Mucosa of stomach (tissue), 1 donor: ENCODE measurements around the gene EFNA5.

Experiments
- H3K27me3 ChIP-seq: one replicate; pipeline ENCODE4 v1.7.0; 2013; ENCODE audit warnings: mild to moderate bottlenecking, low read length; ENCODE audit not compliant: control insufficient read depth, insufficient read depth
- H3K36me3 ChIP-seq: one replicate; pipeline ENCODE4 v1.7.0; 2013; ENCODE audit warnings: low read length; ENCODE audit not compliant: control insufficient read depth, insufficient read depth
- H3K4me1 ChIP-seq: one replicate; pipeline ENCODE4 v1.7.0; 2013; ENCODE audit warnings: mild to moderate bottlenecking, low read length; ENCODE audit not compliant: control insufficient read depth, insufficient read depth
- H3K4me3 ChIP-seq: one replicate; pipeline ENCODE4 v1.7.0; 2013; ENCODE audit warnings: low read length
- H3K9ac ChIP-seq: one replicate; pipeline ENCODE4 v1.7.0; 2013; ENCODE audit warnings: mild to moderate bottlenecking, low read length, moderate library complexity
- H3K9me3 ChIP-seq: one replicate; pipeline ENCODE4 v1.7.0; 2013; ENCODE audit warnings: mild to moderate bottlenecking, low read length, moderate library complexity; ENCODE audit not compliant: control insufficient read depth
- donor health status: Pancreatic carcinoma.

Gene EFNA5

DNA sequence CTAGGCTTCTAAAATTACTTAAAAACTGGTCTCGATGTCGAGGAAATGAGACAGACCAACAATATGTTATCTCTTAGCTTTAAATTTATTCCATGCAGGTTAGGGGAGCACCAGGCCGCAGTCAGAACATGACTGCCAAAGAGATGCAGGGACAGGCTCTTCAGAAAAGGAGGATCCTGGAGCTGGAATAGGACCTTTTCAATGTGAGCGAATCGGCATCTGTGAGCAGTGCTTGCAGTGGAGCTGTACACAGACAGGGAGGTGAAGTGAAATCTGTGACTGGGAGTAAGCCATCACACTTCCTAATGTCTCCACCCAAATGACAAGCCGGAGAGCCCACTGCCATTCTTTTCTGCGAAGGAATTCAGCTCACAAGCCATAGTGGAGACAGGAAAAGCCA lies 78.2 kb downstream of the EFNA5 start:
- H3K27me3 ChIP-seq = no peaks in the 10 kb centered on the region
- H3K36me3 ChIP-seq = no peaks in the 10 kb centered on the region
- no peak overlapping the region for H3K4me3 ChIP-seq
- no peak overlapping the region for H3K9ac ChIP-seq
- H3K4me1 ChIP-seq = peaks cover 9% of the 10 kb centered on the region
- H3K9me3 ChIP-seq = no peaks in the 10 kb centered on the region

DNA sequence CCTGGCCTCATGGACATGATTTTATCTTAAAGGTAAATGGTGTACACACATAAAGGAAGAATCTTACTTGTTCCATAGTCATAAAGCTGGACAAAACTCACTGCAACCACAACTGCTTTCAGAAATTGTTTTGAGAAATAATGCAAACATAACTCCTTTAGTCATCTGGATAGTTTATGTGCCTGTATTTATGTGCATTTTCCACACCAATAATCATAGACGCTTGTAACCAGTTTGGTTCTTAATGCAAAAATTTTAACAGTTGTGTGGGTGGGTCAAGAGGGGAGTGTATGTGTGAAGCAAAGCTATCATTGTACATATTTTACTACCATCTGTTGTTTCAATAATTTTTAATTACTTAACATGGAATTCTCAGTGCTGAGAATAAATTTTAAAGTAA lies 80.1 kb downstream of the EFNA5 start:
- peaks cover 9% of the 10 kb centered on the region for H3K4me1 ChIP-seq
- H3K36me3 ChIP-seq = no peaks in the 10 kb centered on the region
- no peaks in the 10 kb centered on the region for H3K27me3 ChIP-seq
- H3K4me3 ChIP-seq = no peak overlapping the region
- no peaks in the 10 kb centered on the region for H3K9me3 ChIP-seq
- H3K9ac ChIP-seq = no peak overlapping the region

DNA sequence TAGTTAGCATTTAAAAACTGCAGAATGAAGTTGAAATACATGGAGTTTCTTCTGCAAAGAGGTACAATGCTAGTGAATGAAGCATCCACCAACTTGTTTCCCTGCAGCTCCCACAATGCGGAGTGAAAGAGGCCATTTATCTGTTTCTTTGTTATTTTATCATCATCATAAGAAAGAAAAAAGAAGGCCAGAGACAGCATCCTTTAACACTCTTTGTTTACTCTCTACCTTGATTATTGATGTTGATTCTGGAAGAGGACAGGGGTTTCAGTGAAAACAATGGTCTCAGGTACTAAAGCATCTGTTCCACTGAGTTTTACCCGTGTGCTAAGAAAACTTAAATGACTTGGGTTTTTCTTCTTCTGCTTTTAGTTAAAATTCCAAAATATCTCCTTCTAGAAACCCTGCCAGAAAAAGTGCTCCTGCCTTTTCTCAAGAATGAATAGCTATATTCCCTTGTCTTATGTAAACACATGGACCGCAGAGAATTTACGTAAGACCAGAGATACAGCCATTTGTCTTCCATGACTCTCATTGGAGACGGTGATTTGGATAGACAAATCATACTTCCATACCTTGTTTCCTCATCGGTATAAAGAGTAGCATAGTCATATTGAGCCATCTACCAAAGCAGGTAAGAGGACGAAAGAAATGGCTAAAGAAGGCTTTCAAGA lies 81.1 kb downstream of the EFNA5 start:
- Histone ChIP-seq H3K9me3 (no peaks in the 10 kb centered on the region), H3K4me3 (no peak overlapping the region), H3K9ac (no peak overlapping the region), H3K4me1 (peaks cover 6% of the 10 kb centered on the region), H3K27me3 (no peaks in the 10 kb centered on the region), H3K36me3 (no peaks in the 10 kb centered on the region)

DNA sequence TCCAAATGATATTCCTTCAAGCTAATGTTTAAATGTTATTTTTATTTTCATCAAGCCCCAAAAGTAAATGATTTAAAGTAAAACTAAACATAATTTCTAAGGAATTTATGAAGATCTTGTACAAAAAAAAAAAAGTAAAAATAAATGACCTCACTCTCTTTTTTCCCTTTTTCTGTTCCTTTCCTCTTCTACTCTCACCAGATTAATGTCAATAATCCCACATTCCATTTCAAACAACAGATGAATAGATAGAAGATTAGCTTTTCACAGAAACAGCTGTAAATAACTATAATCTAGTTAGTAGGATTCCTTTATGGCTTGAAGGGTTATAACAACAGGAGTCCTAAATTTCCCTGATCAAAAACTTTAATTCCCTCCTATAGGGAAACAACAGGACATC lies 88.1 kb downstream of the EFNA5 start:
- H3K36me3 ChIP-seq = no peaks in the 10 kb centered on the region
- no peaks in the 10 kb centered on the region for H3K27me3 ChIP-seq
- H3K9ac ChIP-seq = no peak overlapping the region
- no peaks in the 10 kb centered on the region for H3K4me1 ChIP-seq
- H3K9me3 ChIP-seq = no peaks in the 10 kb centered on the region
- H3K4me3 ChIP-seq = no peak overlapping the region

DNA sequence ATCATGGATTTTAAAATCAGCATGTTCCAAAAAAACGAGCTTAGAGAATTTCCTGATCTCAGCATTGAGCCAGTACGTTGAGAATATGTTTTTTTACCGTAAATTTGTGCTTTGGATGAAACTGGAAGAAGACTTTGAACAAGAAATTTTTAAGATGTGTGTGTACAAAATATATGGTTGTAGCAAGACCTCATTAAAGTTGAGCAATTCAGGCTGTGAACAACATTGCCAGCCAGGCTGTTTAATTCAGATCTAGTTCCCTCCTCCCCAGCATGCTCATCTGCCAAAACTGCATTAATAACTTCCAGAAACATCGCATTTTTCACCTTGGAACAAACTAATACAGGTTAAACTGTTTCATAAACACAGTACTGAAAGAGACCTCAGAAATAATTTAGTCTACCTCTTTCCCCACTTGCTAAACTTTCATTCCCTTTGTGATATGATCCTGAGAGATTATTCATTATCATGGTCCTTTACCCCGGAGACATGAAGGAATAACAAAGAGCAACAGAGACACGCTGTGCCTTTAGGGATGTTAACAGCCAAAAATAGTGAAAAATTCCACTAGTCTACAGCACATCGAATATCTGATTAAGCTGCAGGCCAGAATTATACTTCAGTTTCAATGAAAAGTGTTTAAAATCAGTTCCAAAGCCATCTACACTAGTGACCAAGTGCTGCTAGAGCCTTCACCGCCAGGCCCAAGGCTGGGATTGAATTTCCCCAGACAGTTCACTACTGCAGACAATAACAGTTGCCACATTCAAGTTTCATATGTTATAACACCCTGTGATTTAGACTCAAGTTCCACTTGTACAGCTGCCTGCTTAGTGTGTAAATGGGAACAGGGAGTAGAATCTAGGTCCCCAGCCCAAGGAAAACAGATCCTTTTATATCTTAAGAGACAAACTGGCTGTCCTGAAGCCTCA lies 89.6 kb downstream of the EFNA5 start:
- Histone ChIP-seq H3K27me3 (no peaks in the 10 kb centered on the region), H3K4me1 (no peaks in the 10 kb centered on the region), H3K36me3 (no peaks in the 10 kb centered on the region), H3K9me3 (no peaks in the 10 kb centered on the region), H3K9ac (no peak overlapping the region), H3K4me3 (no peak overlapping the region)

DNA sequence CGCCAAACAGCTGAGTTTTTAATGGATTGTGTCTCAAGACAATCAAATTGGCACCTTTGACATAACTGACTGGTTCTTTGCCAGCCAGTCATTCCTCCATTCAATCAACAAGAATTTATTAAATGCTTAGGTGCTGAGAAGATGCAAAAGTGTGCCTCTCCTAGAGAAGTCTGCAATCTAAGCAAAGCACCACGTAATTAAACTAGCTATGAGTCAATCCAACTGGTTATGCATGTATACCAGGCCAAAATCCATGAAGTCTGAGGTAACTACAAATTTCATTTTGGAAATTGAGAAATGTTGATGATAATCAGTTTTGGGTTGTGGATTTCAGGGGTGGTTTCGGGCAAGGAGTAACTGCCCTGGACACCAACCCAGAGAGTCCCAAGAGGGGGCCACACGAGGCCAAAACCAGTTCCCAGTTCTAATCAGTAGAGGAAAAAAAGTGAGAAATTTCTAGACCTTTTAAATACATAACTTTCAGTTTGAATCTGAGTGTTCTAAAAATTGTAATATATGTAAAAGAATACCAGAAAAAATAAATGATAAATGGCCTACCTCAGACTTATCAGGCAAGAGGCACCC lies 92.6 kb downstream of the EFNA5 start:
- no peak overlapping the region for H3K4me3 ChIP-seq
- no peaks in the 10 kb centered on the region for H3K4me1 ChIP-seq
- no peaks in the 10 kb centered on the region for H3K9me3 ChIP-seq
- no peaks in the 10 kb centered on the region for H3K36me3 ChIP-seq
- no peak overlapping the region for H3K9ac ChIP-seq
- H3K27me3 ChIP-seq = no peaks in the 10 kb centered on the region

DNA sequence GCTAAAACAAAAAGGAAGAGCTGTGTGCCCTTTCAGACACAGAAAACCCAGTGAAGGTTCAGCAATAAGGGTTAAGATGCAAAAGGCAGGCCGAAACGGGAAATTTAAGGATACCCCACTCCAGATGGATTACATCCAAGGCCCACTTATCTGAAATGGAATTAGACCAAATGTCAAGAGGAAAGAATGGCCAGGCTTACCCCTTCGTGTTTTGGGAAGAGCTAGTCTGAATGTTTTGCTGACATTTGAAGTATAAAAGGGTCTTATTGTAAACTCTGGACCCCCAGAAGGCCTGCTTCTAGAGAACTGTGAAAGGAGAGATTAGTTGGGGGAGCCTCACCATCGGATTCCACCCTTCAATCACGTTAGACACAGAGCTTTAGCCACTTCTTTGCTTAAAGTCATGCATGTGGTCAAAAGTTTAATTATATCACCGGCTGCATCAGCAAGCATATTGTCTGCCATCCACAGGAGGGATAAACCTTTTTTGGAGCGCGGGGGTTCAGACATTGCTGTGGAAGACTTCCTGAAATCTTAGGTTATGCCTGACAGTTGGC lies 93.3 kb downstream of the EFNA5 start:
- no peaks in the 10 kb centered on the region for H3K36me3 ChIP-seq
- H3K9me3 ChIP-seq = no peaks in the 10 kb centered on the region
- no peaks in the 10 kb centered on the region for H3K27me3 ChIP-seq
- no peak overlapping the region for H3K9ac ChIP-seq
- H3K4me1 ChIP-seq = no peaks in the 10 kb centered on the region
- H3K4me3 ChIP-seq = no peak overlapping the region

DNA sequence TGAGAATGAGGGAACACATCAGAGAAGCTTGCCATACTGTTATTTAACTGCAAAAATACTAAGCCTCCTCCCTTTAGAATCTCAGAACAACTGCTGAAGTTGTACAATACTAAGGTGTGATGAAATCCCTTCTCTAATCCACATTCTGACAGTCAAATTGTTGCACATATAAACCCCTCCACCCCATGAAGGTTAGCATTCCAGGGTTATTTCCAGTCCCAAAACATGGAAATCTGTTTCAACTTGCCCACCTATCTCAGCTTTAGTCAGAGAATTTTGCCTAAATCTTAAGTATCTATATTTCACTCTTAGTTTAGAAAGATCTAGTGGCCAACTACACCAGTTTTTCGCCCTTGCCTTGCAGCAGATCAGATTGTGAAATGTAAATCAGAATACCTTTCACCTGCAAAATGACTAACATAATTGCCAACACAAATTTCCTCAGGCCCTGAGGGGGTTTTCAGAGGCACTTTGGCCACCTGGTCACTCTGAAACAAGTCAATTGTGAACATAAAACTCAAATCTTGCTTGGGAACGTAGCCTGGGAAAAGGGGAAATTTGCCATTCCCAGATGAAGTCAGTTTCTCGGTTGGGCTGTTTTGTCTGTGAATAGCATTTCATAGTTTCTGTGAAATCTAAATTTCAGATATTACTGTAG lies 93.9 kb downstream of the EFNA5 start:
- no peak overlapping the region for H3K4me3 ChIP-seq
- H3K9ac ChIP-seq = no peak overlapping the region
- H3K4me1 ChIP-seq = no peaks in the 10 kb centered on the region
- no peaks in the 10 kb centered on the region for H3K27me3 ChIP-seq
- H3K9me3 ChIP-seq = no peaks in the 10 kb centered on the region
- no peaks in the 10 kb centered on the region for H3K36me3 ChIP-seq

DNA sequence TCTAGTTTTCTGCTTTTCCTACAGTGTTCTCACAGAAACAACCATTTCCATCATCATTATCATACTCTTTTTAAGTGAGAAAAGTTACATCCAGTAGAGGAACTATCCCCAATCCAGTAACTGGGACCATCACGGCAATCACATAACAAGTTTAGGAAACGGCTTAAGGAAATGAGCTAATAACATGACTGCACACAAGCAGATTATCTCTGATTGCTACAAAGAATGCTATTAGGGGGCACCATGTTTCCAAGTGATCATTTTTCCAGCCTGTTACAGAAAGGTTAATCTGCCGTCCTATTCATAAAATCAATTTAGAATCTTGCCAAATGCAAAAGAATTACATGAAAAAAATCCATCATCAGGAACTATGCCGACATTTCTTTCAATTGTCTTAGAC lies 94.6 kb downstream of the EFNA5 start:
- no peak overlapping the region for H3K4me3 ChIP-seq
- no peaks in the 10 kb centered on the region for H3K27me3 ChIP-seq
- H3K9me3 ChIP-seq = no peaks in the 10 kb centered on the region
- H3K9ac ChIP-seq = no peak overlapping the region
- peaks cover 5% of the 10 kb centered on the region for H3K4me1 ChIP-seq
- H3K36me3 ChIP-seq = no peaks in the 10 kb centered on the region

DNA sequence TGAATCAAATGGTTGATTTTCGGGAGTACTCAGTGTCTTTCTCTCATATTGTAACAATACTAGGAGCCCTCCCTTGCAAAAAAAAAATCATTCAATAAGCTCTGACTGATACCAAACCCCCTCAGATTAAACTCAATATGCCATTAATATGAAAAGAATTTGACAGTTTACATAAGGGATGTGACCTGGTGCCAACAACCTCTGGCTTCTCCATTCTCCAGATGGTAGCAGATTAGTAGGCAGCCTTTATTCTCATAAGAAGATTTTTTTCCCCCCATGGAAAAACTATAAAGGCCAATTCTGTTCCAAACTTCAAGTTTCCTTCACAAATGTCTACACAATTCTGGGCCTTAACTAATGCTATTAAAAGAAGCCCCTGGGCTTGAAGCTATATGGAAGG lies 96.5 kb downstream of the EFNA5 start:
- Histone ChIP-seq H3K27me3 (no peaks in the 10 kb centered on the region), H3K9me3 (no peaks in the 10 kb centered on the region), H3K36me3 (no peaks in the 10 kb centered on the region), H3K9ac (no peak overlapping the region), H3K4me3 (no peak overlapping the region), H3K4me1 (peaks cover 21% of the 10 kb centered on the region)

DNA sequence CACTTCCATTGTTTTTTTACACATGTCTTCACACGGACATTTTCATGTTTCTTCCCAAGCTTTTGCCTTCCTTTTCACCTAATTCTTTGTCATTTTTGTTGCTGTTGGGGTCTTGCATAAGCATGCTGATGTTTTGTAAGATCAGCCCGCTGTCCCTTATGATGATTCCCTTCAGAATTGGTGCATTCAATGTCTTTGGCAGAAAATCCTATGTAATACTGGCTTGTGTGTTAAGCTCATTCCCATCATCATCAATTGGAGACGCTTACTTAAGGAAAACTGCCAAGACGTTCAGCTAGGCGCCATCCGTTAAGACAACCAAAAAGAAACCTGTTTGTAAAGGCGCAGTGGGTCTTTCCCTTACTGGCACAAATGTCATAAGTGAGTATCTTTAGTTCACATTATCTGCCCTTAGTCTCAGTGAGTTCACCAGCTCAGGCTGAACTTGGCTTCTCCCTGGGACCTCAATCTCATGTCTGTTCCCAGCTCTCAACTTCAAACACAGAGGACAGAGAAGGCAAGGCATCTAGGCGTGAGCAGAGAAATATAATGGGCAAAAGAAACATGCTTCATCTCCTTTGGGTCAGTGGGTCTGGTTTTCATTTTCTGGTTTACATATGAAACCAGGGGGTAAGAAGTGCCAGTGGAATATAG lies 97.9 kb downstream of the EFNA5 start:
- no peak overlapping the region for H3K4me3 ChIP-seq
- H3K4me1 ChIP-seq = peaks cover 21% of the 10 kb centered on the region
- no peaks in the 10 kb centered on the region for H3K9me3 ChIP-seq
- no peaks in the 10 kb centered on the region for H3K36me3 ChIP-seq
- H3K9ac ChIP-seq = no peak overlapping the region
- no peaks in the 10 kb centered on the region for H3K27me3 ChIP-seq
